Measurements from ENCODE around the gene UBE2G1.

Gene UBE2G1

GRCh38 chr17:4344926-4345325, 21.5 kb downstream of the UBE2G1 start:
- no peaks in the 10 kb centered on the region; the same call in 1 of the 2 replicates for H3F3A ChIP-seq (ENCODE audit: insufficient read depth, low read length)
- H3K9me2 ChIP-seq (replicated peaks; ENCODE audit: insufficient read depth, low read length), result no peaks in the 10 kb centered on the region
- peaks cover 98% of the 10 kb centered on the region for H3K79me2 ChIP-seq (ENCODE audit: low read length)
- TF ChIP-seq EZH2phosphoT487 (IDR thresholded peaks at IDR 0.05; ENCODE audit: low read length), result no peak
- TF ChIP-seq, protein P1, sequence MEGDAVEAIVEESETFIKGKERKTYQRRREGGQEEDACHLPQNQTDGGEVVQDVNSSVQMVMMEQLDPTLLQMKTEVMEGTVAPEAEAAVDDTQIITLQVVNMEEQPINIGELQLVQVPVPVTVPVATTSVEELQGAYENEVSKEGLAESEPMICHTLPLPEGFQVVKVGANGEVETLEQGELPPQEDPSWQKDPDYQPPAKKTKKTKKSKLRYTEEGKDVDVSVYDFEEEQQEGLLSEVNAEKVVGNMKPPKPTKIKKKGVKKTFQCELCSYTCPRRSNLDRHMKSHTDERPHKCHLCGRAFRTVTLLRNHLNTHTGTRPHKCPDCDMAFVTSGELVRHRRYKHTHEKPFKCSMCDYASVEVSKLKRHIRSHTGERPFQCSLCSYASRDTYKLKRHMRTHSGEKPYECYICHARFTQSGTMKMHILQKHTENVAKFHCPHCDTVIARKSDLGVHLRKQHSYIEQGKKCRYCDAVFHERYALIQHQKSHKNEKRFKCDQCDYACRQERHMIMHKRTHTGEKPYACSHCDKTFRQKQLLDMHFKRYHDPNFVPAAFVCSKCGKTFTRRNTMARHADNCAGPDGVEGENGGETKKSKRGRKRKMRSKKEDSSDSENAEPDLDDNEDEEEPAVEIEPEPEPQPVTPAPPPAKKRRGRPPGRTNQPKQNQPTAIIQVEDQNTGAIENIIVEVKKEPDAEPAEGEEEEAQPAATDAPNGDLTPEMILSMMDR (IDR thresholded peaks at IDR 0.05; ENCODE audit: low read length), result no peak
- no peak for TF ChIP-seq EZH2 (optimal IDR thresholded peaks at IDR 0.05; ENCODE audit: low read depth, low read length)
- no peaks in the 10 kb centered on the region; the same call in 1 of the 2 replicates for H3K36me3 ChIP-seq (replicated peaks; ENCODE audit: insufficient read depth, low read length)
- H4K20me1 ChIP-seq (ENCODE audit: insufficient read depth, low read length), result peaks cover 77% of the 10 kb centered on the region
- no peak for DNase-seq
- no peak overlapping the region for H3K4me3 ChIP-seq (ENCODE audit: low read length)
- H3K27ac ChIP-seq (ENCODE audit: low read length), result no peak overlapping the region
- no peak overlapping the region for H2AFZ ChIP-seq (ENCODE audit: low read length)
- peaks cover 14% of the 10 kb centered on the region for H3K4me1 ChIP-seq (ENCODE audit: low read length)
- H3K4me2 ChIP-seq (ENCODE audit: low read depth, low read length), result no peak overlapping the region
- no peak overlapping the region for H3K9ac ChIP-seq (ENCODE audit: low read length)
- no peaks in the 10 kb centered on the region for H3K9me3 ChIP-seq (replicated peaks; ENCODE audit: insufficient read depth, low read length)
- no peaks in the 10 kb centered on the region for H3K27me3 ChIP-seq (replicated peaks; ENCODE audit: insufficient read depth, low read length)

GRCh38 chr17:4342535-4342934, 23.9 kb downstream of the UBE2G1 start:
- Histone ChIP-seq H3K36me3 (replicated peaks; ENCODE audit: insufficient read depth, low read length) (no peaks in the 10 kb centered on the region; the same call in 1 of the 2 replicates), H3K4me2 (ENCODE audit: low read depth, low read length) (no peak overlapping the region), H3K4me1 (ENCODE audit: low read length) (peaks cover 14% of the 10 kb centered on the region), H3F3A (ENCODE audit: insufficient read depth, low read length) (no peaks in the 10 kb centered on the region; the same call in 1 of the 2 replicates), H3K27me3 (replicated peaks; ENCODE audit: insufficient read depth, low read length) (no peaks in the 10 kb centered on the region), H3K9ac (ENCODE audit: low read length) (no peak overlapping the region), H3K79me2 (ENCODE audit: low read length) (peaks cover 100% of the 10 kb centered on the region), H3K9me3 (replicated peaks; ENCODE audit: insufficient read depth, low read length) (no peaks in the 10 kb centered on the region), H2AFZ (ENCODE audit: low read length) (no peak overlapping the region), H3K27ac (ENCODE audit: low read length) (no peak overlapping the region), H4K20me1 (ENCODE audit: insufficient read depth, low read length) (peaks cover 92% of the 10 kb centered on the region), H3K4me3 (ENCODE audit: low read length) (no peak overlapping the region), H3K9me2 (replicated peaks; ENCODE audit: insufficient read depth, low read length) (no peaks in the 10 kb centered on the region)
- TF ChIP-seq, protein P1 (IDR thresholded peaks at IDR 0.05; ENCODE audit: low read length), result no peak
- no peak for TF ChIP-seq EZH2 (optimal IDR thresholded peaks at IDR 0.05; ENCODE audit: low read depth, low read length)
- no peak for TF ChIP-seq EZH2phosphoT487 (IDR thresholded peaks at IDR 0.05; ENCODE audit: low read length)
- DNase-seq, result no peak

DNA sequence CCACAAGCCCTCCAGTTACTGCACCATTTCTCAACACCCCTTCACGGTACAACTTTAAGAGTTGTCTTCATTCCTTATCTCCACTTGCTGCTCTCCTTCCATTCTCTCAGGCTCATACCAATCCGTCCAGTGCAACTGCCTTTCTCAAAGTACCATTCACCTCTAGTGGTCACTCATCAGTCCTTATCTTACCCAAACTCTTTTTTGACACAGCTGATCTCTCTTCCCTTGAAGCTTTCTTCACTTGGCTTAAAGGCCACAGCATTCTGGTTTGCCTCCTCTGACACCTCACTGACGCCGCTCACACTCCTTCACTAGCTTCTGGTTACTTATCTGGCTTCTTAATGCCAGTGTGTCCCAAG, 24.9 kb downstream of the UBE2G1 start:
- Histone ChIP-seq H4K20me1 (ENCODE audit: insufficient read depth, low read length) (peaks cover 89% of the 10 kb centered on the region), H3K27me3 (replicated peaks; ENCODE audit: insufficient read depth, low read length) (no peaks in the 10 kb centered on the region), H3K79me2 (ENCODE audit: low read length) (peaks cover 100% of the 10 kb centered on the region), H3K9ac (ENCODE audit: low read length) (no peak overlapping the region), H3K4me3 (ENCODE audit: low read length) (no peak overlapping the region), H2AFZ (ENCODE audit: low read length) (no peak overlapping the region), H3K36me3 (replicated peaks; ENCODE audit: insufficient read depth, low read length) (no peaks in the 10 kb centered on the region; the same call in 1 of the 2 replicates), H3F3A (ENCODE audit: insufficient read depth, low read length) (no peaks in the 10 kb centered on the region; the same call in 1 of the 2 replicates), H3K9me3 (replicated peaks; ENCODE audit: insufficient read depth, low read length) (no peaks in the 10 kb centered on the region), H3K27ac (ENCODE audit: low read length) (no peak overlapping the region), H3K9me2 (replicated peaks; ENCODE audit: insufficient read depth, low read length) (no peaks in the 10 kb centered on the region), H3K4me1 (ENCODE audit: low read length) (peaks cover 14% of the 10 kb centered on the region), H3K4me2 (ENCODE audit: low read depth, low read length) (peak overlapping the region; percentile 3; the same call in 1 of the 2 replicates)
- TF ChIP-seq EZH2 (optimal IDR thresholded peaks at IDR 0.05; ENCODE audit: low read depth, low read length) (no peak), EZH2phosphoT487 (IDR thresholded peaks at IDR 0.05; ENCODE audit: low read length) (no peak)
- TF ChIP-seq, protein P1 (IDR thresholded peaks at IDR 0.05; ENCODE audit: low read length), result no peak
- DNase-seq, result no peak

Measured in MM.1S (cell line).